Measurements from ENCODE around the gene CERT1. TPM values are rescaled to one million over a fixed set of nuclear protein-coding genes. Genes with fewer than 3 reads are reported as not detected.

Gene CERT1
- total RNA-seq, 2 experiments from 2014 or later, result 13.3 to 33.6 TPM

GRCh38 chr5:75395277-75395676, 116.2 kb downstream of the CERT1 start:
- Histone ChIP-seq H3K4me3 (ENCODE audit: low read depth, low read length, poor library complexity, severe bottlenecking) (no peak overlapping the region), H4K20me1 (ENCODE audit: insufficient read depth, low read length) (no peaks in the 10 kb centered on the region), H3K9me2 (ENCODE audit: insufficient read depth, low read length) (no peaks in the 10 kb centered on the region), H3K4me1 (ENCODE audit: insufficient read depth, low read length, poor library complexity, severe bottlenecking) (no peaks in the 10 kb centered on the region), H2AFZ (ENCODE audit: low read length) (no peak overlapping the region), H3K4me2 (ENCODE audit: low read length) (no peak overlapping the region), H3K9me3 (ENCODE audit: low read length) (no peaks in the 10 kb centered on the region), H3K79me2 (ENCODE audit: insufficient read depth, low read depth, low read length) (no peaks in the 10 kb centered on the region), H3K27ac (ENCODE audit: low read depth, low read length, poor library complexity, severe bottlenecking) (no peak overlapping the region), H3K36me3 (ENCODE audit: insufficient read depth, low read length) (peaks cover 7% of the 10 kb centered on the region; the same call in 1 of the 2 replicates)
- ChIA-PET CTCF (ENCODE audit: unreplicated experiment) (no interaction called here), POLR2A (interaction anchor here (0.6 to 1.2 kb wide), 4 partner anchors 10 to 58 kb away, joined by 3 to 5 read pairs (median 4); partner anchors contain the start of gene HMGCR)
- BruUV-seq (replicated peaks), result no TSS peak
- TF ChIP-seq EZH2phosphoT487 (IDR thresholded peaks at IDR 0.05; ENCODE audit: borderline replicate concordance, low read depth, low read length) (no peak), CTCF (conservative IDR thresholded peaks at IDR 0.05; ENCODE audit: low read length) (no peak)
- DNase-seq (ENCODE audit: low spot score), result no peak
- intact Hi-C loops (cut with micrococcal nuclease; ENCODE audit: unreplicated experiment), result no loop called here

GRCh38 chr5:75389430-75389829, 122.0 kb downstream of the CERT1 start:
- intact Hi-C loops (cut with micrococcal nuclease; ENCODE audit: unreplicated experiment), result no loop called here

More at GRCh38 chr5:75389430-75389829, 122.0 kb downstream of the CERT1 start:
- BruUV-seq (replicated peaks), result no TSS peak
- TF ChIP-seq EZH2phosphoT487 (IDR thresholded peaks at IDR 0.05; ENCODE audit: borderline replicate concordance, low read depth, low read length), result no peak
- TF ChIP-seq CTCF (conservative IDR thresholded peaks at IDR 0.05; ENCODE audit: low read length), result no peak
- CTCF ChIA-PET (ENCODE audit: unreplicated experiment), result no interaction called here
- no peak for DNase-seq (ENCODE audit: low spot score)
- no peak overlapping the region for H3K27ac ChIP-seq (ENCODE audit: low read depth, low read length, poor library complexity, severe bottlenecking)
- peaks cover 26% of the 10 kb centered on the region for H3K36me3 ChIP-seq (ENCODE audit: insufficient read depth, low read length)
- no peaks in the 10 kb centered on the region for H3K9me2 ChIP-seq (ENCODE audit: insufficient read depth, low read length)
- no peaks in the 10 kb centered on the region for H3K79me2 ChIP-seq (ENCODE audit: insufficient read depth, low read depth, low read length)
- H2AFZ ChIP-seq (ENCODE audit: low read length), result no peak overlapping the region
- no peak overlapping the region for H3K4me3 ChIP-seq (ENCODE audit: low read depth, low read length, poor library complexity, severe bottlenecking)
- no peaks in the 10 kb centered on the region for H3K9me3 ChIP-seq (ENCODE audit: low read length)
- no peak overlapping the region for H3K4me2 ChIP-seq (ENCODE audit: low read length)
- H4K20me1 ChIP-seq (ENCODE audit: insufficient read depth, low read length), result no peaks in the 10 kb centered on the region
- POLR2A ChIA-PET, result no interaction called here
- H3K4me1 ChIP-seq (ENCODE audit: insufficient read depth, low read length, poor library complexity, severe bottlenecking), result no peaks in the 10 kb centered on the region

Measured in OCI-LY7 (cell line).